Measurements from ENCODE around the gene ZNF853. TPM values are rescaled to one million over a fixed set of nuclear protein-coding genes. Genes with fewer than 3 reads are reported as not detected.

Gene ZNF853
- total and polyA plus RNA-seq, 2 donors (not counting 3 experiments of a cell fraction or from before 2014, with no cell fraction given) = 0.47 to 0.58 TPM

DNA sequence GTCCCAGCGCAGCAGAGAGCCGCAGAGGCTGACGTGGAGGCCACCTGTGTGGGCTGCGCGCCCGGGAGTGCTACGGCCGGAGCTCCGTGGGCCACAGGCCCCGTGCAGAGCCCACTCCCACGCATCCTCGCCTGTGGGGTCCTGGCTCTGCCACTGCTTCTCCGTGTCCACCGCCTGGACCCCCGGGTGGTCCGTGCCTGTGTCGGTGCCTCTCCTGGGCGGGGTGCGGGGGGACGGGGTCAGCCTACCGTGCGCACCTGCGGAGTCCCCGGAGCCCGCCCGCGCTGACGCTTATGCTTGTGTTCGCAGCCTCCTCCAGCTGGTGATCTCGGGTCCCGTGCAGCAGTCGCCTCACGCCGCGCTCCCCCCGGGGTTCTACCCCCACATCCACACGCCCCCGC, 7.8 kb upstream of the ZNF853 start:
- DNase-seq (ENCODE audit: low read depth, low spot score) = no peak
- Histone ChIP-seq H3K9me1 (replicated peaks; ENCODE audit: control insufficient read depth, extremely low read depth, insufficient read depth, low read length) (no peaks in the 10 kb centered on the region), H3K9me3 (replicated peaks; ENCODE audit: control insufficient read depth, insufficient read depth, low read length) (no peaks in the 10 kb centered on the region), H3K27ac (ENCODE audit: insufficient read depth, low read depth, low read length) (no peak overlapping the region), H3K4me2 (ENCODE audit: insufficient read depth, low read length) (no peak overlapping the region), H3K79me2 (ENCODE audit: control insufficient read depth, insufficient read depth, low read length) (no peaks in the 10 kb centered on the region), H3K4me3 (replicated peaks in 1 of 3; ENCODE audit: insufficient read depth in 1 of 3, low read depth in 1 of 3, low read length in 3 of 3) (no peak overlapping the region), H4K20me1 (replicated peaks; ENCODE audit: control insufficient read depth, extremely low read depth, insufficient read depth, low read length) (no peaks in the 10 kb centered on the region), H2AFZ (ENCODE audit: low read depth, low read length) (no peak overlapping the region), H3K27me3 (ENCODE audit: control insufficient read depth in 2 of 2, insufficient read depth in 2 of 2, low read length in 2 of 2) (no peaks in the 10 kb centered on the region), H3K36me3 (ENCODE audit: control insufficient read depth in 2 of 2, extremely low read depth in 1 of 2, insufficient read depth in 2 of 2, low read length in 2 of 2) (peaks cover 1 to 5% of the 10 kb centered on the region in 2 experiments), H3K4me1 (ENCODE audit: control insufficient read depth, extremely low read depth, insufficient read depth, low read length) (no peaks in the 10 kb centered on the region), H3K9ac (replicated peaks; ENCODE audit: extremely low read depth, insufficient read depth, low read length) (no peak overlapping the region)
- dilution Hi-C loops (cut with MboI; ENCODE audit: extremely low pct_ligation_motif_present, low sequenced_read_pairs) = no loop called here
- ChIA-PET CTCF (no interaction called here), POLR2A (no interaction called here)
- intact Hi-C loops (cut with micrococcal nuclease) = no loop called here
- no peak for TF ChIP-seq POLR2AphosphoS5 (IDR thresholded peaks at IDR 0.05; ENCODE audit: insufficient read depth, low read depth, low read length)
- TF ChIP-seq, protein P1, sequence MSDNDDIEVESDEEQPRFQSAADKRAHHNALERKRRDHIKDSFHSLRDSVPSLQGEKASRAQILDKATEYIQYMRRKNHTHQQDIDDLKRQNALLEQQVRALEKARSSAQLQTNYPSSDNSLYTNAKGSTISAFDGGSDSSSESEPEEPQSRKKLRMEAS (IDR thresholded peaks at IDR 0.05; ENCODE audit: insufficient read depth, insufficient read length) = no peak
- no peak for TF ChIP-seq EZH2 (IDR thresholded peaks at IDR 0.05; ENCODE audit: borderline replicate concordance, low read depth, low read length, severe bottlenecking)
- TF ChIP-seq, protein P2, sequence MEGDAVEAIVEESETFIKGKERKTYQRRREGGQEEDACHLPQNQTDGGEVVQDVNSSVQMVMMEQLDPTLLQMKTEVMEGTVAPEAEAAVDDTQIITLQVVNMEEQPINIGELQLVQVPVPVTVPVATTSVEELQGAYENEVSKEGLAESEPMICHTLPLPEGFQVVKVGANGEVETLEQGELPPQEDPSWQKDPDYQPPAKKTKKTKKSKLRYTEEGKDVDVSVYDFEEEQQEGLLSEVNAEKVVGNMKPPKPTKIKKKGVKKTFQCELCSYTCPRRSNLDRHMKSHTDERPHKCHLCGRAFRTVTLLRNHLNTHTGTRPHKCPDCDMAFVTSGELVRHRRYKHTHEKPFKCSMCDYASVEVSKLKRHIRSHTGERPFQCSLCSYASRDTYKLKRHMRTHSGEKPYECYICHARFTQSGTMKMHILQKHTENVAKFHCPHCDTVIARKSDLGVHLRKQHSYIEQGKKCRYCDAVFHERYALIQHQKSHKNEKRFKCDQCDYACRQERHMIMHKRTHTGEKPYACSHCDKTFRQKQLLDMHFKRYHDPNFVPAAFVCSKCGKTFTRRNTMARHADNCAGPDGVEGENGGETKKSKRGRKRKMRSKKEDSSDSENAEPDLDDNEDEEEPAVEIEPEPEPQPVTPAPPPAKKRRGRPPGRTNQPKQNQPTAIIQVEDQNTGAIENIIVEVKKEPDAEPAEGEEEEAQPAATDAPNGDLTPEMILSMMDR (IDR thresholded peaks at IDR 0.05; ENCODE audit: extremely low read depth in 1 of 2, insufficient read depth in 1 of 2, low read depth in 1 of 2, low read length in 2 of 2) = no peak
- TF ChIP-seq GATA2 (IDR thresholded peaks at IDR 0.05; ENCODE audit: insufficient read depth, insufficient read length, low read depth, low read length) = no peak
- TF ChIP-seq JUN (IDR thresholded peaks at IDR 0.05; ENCODE audit: borderline replicate concordance, insufficient read depth, insufficient read length, low read depth) = no peak
- TF ChIP-seq MYC (IDR thresholded peaks at IDR 0.05; ENCODE audit: low read depth, low read length) = no peak
- TF ChIP-seq POLR2A (IDR thresholded peaks at IDR 0.05; ENCODE audit: low read depth, low read length) = no peak
- TF ChIP-seq FOS (IDR thresholded peaks at IDR 0.05; ENCODE audit: borderline replicate concordance, insufficient read depth, low read length) = no peak
- FAIRE-seq = no peak
- BruUV-seq (replicated peaks) = no TSS peak
